ENCODE results near the gene EFNA3.

Gene EFNA3

DNA sequence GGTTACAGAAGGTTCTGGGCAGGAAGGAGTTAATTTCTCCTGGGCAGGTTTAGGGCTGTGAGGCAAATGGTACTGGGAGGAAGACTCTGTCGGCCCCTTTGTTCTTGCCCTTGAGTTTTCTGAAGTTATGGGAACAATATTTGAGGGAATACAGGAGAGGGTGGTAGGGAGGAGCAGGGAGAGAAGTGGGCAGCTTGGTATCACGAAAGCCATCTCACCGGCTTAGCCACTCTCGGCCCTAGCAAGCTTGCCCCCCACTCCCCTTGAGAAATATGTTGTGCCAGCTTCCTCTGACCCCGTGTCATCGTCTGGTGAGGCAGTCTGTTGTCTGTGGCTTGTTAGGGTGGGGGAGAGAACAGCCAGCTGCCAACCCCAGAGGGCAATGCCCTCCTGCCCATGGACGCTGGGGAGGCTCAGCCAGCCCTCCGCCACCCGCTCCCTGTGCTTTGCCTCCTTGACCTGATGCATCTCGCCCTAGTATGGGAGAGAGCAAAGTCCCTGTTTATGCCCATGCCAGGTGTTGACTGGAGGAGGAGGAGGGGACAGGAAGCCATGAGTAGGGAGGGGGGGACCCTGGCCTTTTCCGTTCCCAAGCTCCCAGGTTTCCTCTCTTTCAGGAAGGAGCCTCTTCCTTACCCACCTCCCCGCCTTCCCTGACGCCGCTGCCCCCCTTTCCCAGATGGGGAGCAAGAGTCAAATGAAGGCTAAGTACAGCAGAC lies 50.3 kb downstream of the EFNA3 start:
- FAIRE-seq (no peak), DNase-seq (ENCODE audit: insufficient read length, low spot score) (no peak)

DNA sequence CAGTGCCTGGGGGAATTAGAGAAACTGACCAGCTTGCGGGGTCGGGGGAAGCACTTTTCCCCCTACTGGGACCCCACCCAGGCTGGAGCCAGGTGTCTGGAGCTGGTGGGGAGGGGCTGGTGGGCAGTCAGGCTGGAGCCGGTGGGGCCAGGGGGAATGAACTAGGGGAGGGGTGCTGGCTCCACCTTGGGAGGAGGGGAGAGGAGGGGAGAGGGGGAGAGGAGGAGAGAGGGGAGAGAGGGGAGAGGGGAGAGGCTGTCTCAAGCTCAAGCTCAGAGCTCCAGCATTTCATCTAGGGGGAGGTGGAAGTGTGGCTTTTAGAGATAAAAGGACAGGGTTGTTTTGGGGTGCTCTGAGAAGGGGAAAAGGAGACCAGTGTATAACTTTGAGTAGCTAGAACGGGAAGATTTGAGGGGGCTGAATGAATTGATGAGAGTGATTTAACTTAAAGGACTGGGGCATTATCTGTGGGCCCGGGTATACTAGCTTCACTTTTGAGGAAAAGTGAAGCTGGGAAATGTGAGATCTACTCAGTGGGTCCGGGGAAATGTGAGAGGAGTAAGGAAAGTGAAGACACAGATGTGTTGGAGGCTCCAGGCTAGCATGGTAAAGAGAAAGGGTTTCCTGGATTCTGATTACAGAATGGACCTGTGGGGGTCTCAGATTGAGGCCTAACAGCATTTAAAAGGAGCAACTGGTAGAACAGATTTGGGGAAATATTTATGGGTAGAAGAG lies 51.8 kb downstream of the EFNA3 start:
- FAIRE-seq (no peak), DNase-seq (ENCODE audit: insufficient read length, low spot score) (no peak)

DNA sequence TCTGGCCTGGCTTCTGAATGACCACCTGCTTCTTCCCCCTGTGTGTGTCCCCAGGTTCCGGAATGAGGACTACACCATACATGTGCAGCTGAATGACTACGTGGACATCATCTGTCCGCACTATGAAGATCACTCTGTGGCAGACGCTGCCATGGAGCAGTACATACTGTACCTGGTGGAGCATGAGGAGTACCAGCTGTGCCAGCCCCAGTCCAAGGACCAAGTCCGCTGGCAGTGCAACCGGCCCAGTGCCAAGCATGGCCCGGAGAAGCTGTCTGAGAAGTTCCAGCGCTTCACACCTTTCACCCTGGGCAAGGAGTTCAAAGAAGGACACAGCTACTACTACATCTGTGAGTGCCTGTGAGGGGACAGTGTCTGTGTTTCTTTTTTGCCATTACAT lies 52.6 kb downstream of the EFNA3 start:
- DNase-seq (ENCODE audit: insufficient read length, low spot score), result no peak
- FAIRE-seq, result no peak

DNA sequence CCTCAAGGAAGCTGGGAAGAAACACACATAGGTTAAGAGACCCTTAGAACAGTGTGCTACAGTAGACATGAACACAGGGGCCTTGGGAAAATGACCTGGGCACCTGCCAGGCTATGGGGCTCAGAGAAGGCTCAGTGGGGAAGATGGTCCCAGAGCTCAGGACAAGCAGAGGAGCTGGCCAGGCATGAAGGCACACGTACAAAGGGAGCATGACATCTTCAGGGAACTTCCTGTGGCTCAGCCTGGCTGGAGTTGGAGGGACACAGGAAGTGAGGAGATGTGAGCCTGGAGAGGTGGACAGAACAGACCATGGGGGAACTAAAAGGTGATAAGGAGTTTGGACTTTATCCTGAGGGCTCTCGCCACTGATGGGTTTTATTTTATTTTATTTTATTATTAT lies 53.2 kb downstream of the EFNA3 start:
- no peak for FAIRE-seq
- no peak for DNase-seq (ENCODE audit: insufficient read length, low spot score)

DNA sequence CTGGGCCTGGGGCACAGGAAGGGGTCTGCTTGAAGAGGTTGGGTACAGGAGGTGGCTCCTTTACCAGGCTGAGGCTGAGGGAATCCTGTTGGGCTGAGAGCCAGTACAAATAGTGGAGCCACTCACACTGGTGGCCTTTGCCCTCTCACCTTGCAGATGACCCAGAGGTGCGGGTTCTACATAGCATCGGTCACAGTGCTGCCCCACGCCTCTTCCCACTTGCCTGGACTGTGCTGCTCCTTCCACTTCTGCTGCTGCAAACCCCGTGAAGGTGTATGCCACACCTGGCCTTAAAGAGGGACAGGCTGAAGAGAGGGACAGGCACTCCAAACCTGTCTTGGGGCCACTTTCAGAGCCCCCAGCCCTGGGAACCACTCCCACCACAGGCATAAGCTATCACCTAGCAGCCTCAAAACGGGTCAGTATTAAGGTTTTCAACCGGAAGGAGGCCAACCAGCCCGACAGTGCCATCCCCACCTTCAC lies 55.2 kb downstream of the EFNA3 start:
- FAIRE-seq (no peak), DNase-seq (ENCODE audit: insufficient read length, low spot score) (no peak)

DNA sequence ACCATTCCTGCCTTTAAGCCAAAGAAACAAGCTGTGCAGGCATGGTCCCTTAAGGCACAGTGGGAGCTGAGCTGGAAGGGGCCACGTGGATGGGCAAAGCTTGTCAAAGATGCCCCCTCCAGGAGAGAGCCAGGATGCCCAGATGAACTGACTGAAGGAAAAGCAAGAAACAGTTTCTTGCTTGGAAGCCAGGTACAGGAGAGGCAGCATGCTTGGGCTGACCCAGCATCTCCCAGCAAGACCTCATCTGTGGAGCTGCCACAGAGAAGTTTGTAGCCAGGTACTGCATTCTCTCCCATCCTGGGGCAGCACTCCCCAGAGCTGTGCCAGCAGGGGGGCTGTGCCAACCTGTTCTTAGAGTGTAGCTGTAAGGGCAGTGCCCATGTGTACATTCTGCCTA lies 55.7 kb downstream of the EFNA3 start:
- DNase-seq (ENCODE audit: insufficient read length, low spot score), result no peak
- FAIRE-seq, result no peak

DNA sequence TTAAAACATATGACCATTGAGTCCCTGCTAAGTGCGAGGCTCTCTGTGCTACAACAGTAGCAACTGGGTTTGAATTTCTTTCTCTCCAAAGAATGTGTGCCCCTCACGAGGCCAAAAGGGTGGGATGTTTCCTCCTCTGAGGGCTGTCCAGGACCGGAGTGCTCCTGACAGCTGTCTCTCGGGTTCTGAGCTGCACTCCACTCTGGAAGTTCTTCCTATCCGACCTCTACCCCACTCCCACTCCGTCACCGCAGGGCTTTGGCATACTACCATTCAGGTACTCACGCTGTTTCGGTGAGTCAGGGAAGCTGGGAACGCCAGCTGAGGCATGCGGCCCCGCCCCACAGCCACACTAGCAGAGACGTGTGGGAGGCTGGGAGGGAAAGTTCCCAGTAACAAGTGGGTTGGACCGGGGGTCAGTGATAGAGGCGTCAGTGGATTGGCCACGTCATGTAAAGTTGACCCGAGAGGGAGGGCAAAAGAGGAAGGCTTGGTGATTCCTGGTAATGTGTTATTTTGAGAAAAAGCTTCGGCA lies 56.3 kb downstream of the EFNA3 start:
- no peak for DNase-seq (ENCODE audit: insufficient read length, low spot score)
- no peak for FAIRE-seq

DNA sequence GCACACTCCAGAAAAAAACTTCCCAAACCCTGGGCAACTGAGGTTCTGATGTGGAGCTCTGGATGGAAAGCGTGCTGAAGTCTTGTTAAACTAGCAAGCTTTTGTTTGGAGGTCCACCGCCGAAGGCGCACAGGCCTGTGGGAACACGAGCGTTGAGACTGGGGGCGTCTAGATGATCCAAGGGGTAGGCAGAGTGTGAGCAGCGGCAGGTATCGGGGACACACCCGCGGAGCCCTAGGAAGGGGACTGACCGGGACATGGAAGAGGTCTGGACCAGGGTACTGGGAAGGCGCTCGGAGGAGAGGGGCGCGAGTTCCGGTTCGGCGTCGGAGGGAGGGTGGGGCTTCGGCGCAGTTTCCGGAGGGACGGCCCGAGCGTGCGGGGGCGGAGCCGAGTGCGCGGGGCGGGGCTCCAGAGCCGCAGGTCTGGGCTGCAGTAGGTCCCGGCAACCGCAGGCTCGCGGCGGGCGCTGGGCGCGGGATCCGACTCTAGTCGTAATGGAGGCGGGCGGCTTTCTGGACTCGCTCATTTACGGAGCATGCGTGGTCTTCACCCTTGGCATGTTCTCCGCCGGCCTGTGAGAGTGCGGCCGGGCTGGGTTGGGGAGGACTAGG lies 56.9 kb downstream of the EFNA3 start, which contains the start of gene SLC50A1:
Gene SLC50A1, plus strand, starts transcription at position 438 of the 614 bp plus-strand sequence. Its CDS starts 60 bp downstream, at position 498.
- DNase-seq (ENCODE audit: insufficient read length, low spot score), result peak; percentile 90
- FAIRE-seq, result peak; percentile 95

DNA sequence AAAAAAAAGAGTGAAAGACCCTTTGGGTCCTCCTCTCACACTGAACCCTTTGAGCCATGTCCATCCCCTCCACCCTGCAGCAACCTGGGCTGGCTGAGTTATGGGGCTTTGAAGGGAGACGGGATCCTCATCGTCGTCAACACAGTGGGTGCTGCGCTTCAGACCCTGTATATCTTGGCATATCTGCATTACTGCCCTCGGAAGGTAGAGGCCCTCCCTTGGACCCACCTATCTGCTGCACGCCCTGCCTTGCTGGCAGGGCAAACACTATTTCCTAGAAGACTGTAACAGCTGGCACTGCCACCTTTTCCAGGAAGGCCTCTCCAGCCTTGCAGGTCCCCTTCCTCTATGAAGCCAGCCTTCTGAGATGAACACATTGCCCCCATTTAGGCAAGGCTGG lies 58.1 kb downstream of the EFNA3 start:
- DNase-seq (ENCODE audit: insufficient read length, low spot score), result no peak
- FAIRE-seq, result no peak
